HG02763 (cell line): ENCODE measurements around the gene SNX32.

ENCODE experiments used
- ATAC-seq: cut with Tn5 transposase; IDR thresholded peaks from one replicate; pipeline ENCODE4 v1.9.1; 2021; ENCODE audit warnings: mild to moderate bottlenecking, moderate library complexity; ENCODE audit not compliant: unreplicated experiment

Gene SNX32

GRCh38 chr11:65865550-65866172 lies 31.9 kb downstream of the SNX32 start:
- ATAC-seq = no peak

GRCh38 chr11:65866509-65867283 lies 32.9 kb downstream of the SNX32 start:
- no peak for ATAC-seq

GRCh38 chr11:65867284-65868071 lies 33.7 kb downstream of the SNX32 start:
- no peak for ATAC-seq

GRCh38 chr11:65868076-65868667 lies 34.4 kb downstream of the SNX32 start:
- ATAC-seq = no peak

- no peak for ATAC-seq
These were observed 35.1 kb downstream of the SNX32 start for GRCh38 chr11:65868907-65869306.

- ATAC-seq = no peak
These were observed 36.0 kb downstream of the SNX32 start for GRCh38 chr11:65869643-65870306.

- ATAC-seq = no peak
These were observed 36.5 kb downstream of the SNX32 start for GRCh38 chr11:65870307-65870658.

GRCh38 chr11:65870706-65871681 lies 37.2 kb downstream of the SNX32 start:
- ATAC-seq = no peak

GRCh38 chr11:65871811-65872548 lies 38.2 kb downstream of the SNX32 start:
- ATAC-seq = no peak

GRCh38 chr11:65872586-65873317 lies 39.0 kb downstream of the SNX32 start, which contains the start of gene EFEMP2:
Gene EFEMP2 (minus strand): TSS chr11:65872800. CDS start chr11:65872354, 446 bp downstream.
- ATAC-seq = no peak

- ATAC-seq = peak; percentile 76
These were observed 39.8 kb downstream of the SNX32 start for GRCh38 chr11:65873318-65874156.

- ATAC-seq = no peak
These were observed 45.9 kb downstream of the SNX32 start, which contains the start of gene CTSW for GRCh38 chr11:65879617-65880016. Gene CTSW (plus strand): TSS chr11:65879837. CDS start chr11:65879855, 18 bp downstream.

GRCh38 chr11:65880027-65880426 lies 46.3 kb downstream of the SNX32 start:
- ATAC-seq = no peak

GRCh38 chr11:65880844-65881421 lies 47.2 kb downstream of the SNX32 start:
- no peak for ATAC-seq

GRCh38 chr11:65882120-65883057 lies 48.6 kb downstream of the SNX32 start:
- no peak for ATAC-seq
